Measurements from ENCODE around the gene XIRP1.

GRCh38 chr3:39190281-39191025, 1.9 kb downstream of the XIRP1 start:
- TF ChIP-seq CTCF (IDR thresholded peaks at IDR 0.05) = no peak
- no peak for TF ChIP-seq POLR2A (IDR thresholded peaks at IDR 0.05)

Data from uterus (tissue), 2 donors.